ENCODE results near the gene RERE.
A peak's percentile ranks its signal among the peaks of the same experiment; 100 is the strongest.
"Not testable (repeated sequence)": the region's sequence is repeated elsewhere in the genome, so short reads cannot be mapped to it uniquely, and the experiment has no call there.

RERE gene

DNA sequence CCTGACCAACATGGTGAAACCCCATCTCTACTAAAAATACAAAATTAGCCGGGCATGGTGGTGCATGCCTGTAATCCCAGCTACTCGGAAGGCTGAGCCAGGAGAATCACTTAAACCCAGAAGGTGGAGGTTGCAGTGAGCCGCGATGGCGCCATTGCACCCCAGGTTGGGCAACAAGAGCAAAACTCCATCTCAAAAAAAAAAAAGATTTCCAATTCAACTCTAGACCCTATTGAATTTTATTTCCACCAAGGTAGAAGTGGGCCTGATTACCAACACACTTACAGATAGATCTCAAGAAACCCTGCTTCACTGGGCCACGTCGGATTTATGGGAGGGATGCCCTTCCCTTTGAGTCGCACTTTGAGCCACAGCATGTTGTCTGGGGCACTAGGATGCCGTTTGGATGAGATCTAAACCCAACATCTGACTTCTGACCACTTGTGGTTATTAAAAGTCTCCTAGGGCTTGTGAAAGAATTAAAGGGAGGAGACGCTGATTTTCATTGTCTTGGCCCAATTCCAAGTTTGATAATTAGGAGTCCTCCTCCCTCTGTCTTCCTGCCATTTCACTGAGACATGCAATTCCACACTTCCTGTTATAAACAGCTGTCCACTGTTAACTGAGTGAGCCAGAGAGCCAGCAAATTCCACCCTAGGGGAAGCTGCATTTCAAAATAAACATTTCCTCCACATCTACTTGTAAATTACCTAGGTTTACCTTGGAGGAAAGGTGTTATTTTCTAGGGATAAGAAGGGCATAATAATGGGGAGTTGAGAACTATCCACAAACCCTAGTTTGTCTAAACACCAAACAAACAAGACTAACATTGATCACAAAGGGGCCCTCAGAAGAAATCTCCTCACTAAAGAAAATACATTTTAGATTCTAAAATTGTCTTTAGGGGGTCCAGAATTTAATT, 5.2 kb upstream of the RERE start:
- H3K4me3 ChIP-seq (ENCODE audit: control insufficient read depth, low read depth, low read length): no peak overlapping the region
- TF ChIP-seq, protein P1, sequence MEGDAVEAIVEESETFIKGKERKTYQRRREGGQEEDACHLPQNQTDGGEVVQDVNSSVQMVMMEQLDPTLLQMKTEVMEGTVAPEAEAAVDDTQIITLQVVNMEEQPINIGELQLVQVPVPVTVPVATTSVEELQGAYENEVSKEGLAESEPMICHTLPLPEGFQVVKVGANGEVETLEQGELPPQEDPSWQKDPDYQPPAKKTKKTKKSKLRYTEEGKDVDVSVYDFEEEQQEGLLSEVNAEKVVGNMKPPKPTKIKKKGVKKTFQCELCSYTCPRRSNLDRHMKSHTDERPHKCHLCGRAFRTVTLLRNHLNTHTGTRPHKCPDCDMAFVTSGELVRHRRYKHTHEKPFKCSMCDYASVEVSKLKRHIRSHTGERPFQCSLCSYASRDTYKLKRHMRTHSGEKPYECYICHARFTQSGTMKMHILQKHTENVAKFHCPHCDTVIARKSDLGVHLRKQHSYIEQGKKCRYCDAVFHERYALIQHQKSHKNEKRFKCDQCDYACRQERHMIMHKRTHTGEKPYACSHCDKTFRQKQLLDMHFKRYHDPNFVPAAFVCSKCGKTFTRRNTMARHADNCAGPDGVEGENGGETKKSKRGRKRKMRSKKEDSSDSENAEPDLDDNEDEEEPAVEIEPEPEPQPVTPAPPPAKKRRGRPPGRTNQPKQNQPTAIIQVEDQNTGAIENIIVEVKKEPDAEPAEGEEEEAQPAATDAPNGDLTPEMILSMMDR (conservative IDR thresholded peaks at IDR 0.05; ENCODE audit: control insufficient read depth, insufficient read depth, low read depth, low read length): no peak
- peak; percentile 96 for DNase-seq (ENCODE audit: low read depth)

DNA sequence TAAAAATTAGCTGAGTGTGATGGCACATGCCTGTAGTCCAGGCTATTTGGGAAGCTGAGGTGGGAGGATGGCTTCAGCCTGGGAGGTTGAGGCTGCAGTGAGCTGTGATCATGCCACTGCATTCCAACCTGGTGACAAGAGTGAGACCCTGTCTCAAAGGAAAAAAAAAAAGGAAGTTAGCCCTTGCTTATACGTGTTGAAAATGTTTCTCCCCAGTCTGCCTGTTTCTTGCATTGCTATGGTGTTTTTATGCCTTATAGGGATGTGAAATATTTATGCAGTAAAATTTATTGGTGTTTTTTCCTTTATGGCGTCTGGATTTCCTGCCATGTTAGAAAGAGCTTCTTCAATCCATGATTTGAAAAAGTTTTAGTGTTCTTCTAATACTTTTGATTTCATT, 3.6 kb upstream of the RERE start:
- H3K4me3 ChIP-seq (ENCODE audit: control insufficient read depth, low read depth, low read length): no peak overlapping the region
- TF ChIP-seq, protein P1 (conservative IDR thresholded peaks at IDR 0.05; ENCODE audit: control insufficient read depth, insufficient read depth, low read depth, low read length): no peak
- no peak for DNase-seq (ENCODE audit: low read depth)

DNA sequence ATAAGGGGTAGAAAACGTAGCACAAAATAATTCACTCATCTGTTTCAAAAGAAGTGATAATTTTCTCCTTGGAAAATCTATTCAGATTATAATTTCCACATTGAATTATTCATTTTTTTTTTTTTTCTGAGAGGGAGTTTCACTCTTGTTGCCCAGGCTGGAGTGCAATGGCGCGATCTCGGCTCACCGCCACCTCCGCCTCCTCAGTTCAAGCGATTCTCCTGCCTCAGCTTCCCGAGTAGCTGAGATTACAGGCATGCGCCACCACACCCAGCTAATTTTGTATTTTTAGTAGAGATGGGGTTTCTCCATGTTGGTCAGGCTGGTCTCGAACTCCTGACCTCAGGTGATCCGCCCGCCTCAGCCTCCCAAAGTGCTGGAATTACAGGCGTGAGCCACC, 1.3 kb upstream of the RERE start:
- not testable (repeated sequence) for DNase-seq (ENCODE audit: low read depth)
- H3K4me3 ChIP-seq (ENCODE audit: control insufficient read depth, low read depth, low read length): peak overlapping the region; percentile 61

DNA sequence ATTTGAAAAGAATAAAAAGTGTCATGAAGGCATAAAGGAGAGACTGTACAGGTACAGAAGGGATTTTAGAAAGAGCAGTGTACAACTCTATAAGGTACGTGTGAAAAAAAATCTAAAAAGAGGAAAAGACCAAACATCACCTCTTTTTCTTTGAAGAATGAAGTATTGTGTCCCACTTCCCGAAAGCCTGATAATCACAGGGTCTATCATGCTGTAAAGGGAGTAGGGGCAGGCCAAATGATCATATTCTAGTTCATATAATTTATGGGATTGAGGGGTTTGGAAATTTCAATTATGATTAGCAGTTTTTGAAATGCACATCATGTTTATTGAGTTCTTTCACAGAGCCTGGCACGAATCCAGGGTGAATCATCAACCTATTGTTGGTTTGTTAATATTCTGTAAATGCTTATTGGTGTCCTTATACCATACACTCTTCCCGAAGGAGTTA, 910 bp upstream of the RERE start:
- DNase-seq (ENCODE audit: low read depth): peak; percentile 91
- peak overlapping the region; percentile 61 for H3K4me3 ChIP-seq (ENCODE audit: control insufficient read depth, low read depth, low read length)

DNA sequence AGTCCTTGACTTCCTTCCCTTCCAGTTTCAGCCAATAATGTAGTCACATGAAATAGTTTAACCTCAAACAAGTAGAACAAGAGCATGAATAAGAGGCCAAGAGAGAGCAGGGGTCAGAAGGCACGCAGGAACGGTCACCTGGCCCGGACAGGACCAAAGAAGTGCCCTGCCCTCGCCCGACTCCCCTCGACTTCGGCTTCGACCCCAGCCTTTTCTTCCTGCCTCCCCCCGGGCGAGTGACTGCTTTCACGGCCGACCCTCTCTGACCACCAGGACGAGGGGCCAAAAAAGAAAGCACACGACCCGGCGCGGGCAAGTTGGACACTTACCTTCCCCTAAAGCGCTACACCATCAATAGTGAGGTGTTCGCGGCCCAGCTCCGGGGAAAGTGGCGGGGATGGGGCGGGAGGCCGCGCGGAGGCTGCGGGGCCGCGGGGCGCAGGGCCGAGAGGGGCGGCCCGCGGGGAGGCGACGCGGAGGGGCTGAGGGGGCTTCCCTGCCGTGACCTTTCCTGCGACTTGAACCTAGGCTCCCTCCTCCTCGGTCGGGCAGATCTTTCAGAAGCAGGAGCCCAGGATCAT, 519 bp downstream of the RERE start:
- TF ChIP-seq, protein P1 (conservative IDR thresholded peaks at IDR 0.05; ENCODE audit: control insufficient read depth, insufficient read depth, low read depth, low read length): no peak
- H3K4me3 ChIP-seq (ENCODE audit: control insufficient read depth, low read depth, low read length): peak overlapping the region; percentile 71
- no peak for DNase-seq (ENCODE audit: low read depth)

More for the DNA sequence above, 910 bp upstream of the RERE start:
- TF ChIP-seq, protein P1 (conservative IDR thresholded peaks at IDR 0.05; ENCODE audit: control insufficient read depth, insufficient read depth, low read depth, low read length): no peak

DNA sequence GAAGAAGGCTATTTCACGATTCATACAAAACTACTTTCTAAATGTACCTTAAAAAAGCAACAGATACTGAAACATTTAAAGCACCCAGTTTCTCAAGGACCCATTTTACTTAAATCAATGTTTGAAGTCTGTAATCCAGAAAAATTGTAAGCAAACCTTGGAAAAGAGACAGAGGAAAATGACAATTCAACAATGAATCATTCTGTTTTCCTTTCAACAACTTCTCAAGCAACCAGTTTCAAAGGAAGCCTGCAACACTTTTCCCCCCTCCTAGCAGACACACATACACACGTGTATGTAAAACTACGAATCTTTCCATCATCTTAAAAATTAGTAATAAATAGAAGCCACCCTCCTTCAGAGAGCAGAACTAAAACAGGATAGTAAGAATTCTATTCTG, 1.2 kb downstream of the RERE start:
- TF ChIP-seq, protein P1 (conservative IDR thresholded peaks at IDR 0.05; ENCODE audit: control insufficient read depth, insufficient read depth, low read depth, low read length): no peak
- DNase-seq (ENCODE audit: low read depth): peak; percentile 62
- H3K4me3 ChIP-seq (ENCODE audit: control insufficient read depth, low read depth, low read length): peak overlapping the region; percentile 71

DNA sequence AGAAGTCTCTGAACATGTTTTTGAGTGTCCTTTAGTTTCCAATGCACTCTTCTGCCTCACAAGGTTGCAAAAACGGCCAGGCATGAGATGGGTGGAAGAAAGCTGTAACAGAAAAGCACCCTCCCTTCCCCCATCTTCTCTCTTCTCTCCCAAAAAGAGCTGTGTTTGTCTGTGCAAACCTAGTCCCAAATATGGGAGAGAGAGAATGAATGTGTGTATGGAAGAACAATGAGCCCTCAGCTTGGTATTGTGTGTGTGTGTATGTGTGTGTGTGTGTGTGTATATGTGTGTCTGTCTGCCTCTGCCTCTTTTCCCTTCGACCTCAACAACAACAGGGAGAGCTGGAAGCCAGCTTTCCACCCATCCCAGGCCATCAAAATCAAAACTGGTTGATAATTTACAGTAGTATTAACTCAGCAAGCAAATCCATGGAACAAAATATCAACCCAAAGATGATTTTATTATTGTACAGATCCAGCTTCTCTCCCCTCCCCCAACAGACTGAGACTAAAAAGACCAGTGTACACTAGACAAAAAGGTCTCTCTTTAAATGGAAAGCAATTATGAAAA, 1.8 kb downstream of the RERE start:
- no peak overlapping the region for H3K4me3 ChIP-seq (ENCODE audit: control insufficient read depth, low read depth, low read length)
- TF ChIP-seq, protein P1 (conservative IDR thresholded peaks at IDR 0.05; ENCODE audit: control insufficient read depth, insufficient read depth, low read depth, low read length): no peak
- DNase-seq (ENCODE audit: low read depth): no peak
